GM21737 (cell line): ENCODE data around the gene MFF.
"Not testable (repeated sequence)": the region's sequence is repeated elsewhere in the genome, so short reads cannot be mapped to it uniquely, and the experiment has no call there.

Source experiments
- ATAC-seq: cut with Tn5 transposase; IDR thresholded peaks from one replicate; pipeline ENCODE4 v1.9.1; 2021; ENCODE audit warnings: mild to moderate bottlenecking, moderate library complexity; ENCODE audit not compliant: unreplicated experiment

The MFF gene

GRCh38 chr2:227326783-227327182 lies 1.7 kb downstream of the MFF start:
- ATAC-seq: no peak

- ATAC-seq: no peak
Measured at GRCh38 chr2:227335713-227336112, 10.7 kb downstream of the MFF start.

- ATAC-seq: no peak
Measured at GRCh38 chr2:227337442-227337841, 12.4 kb downstream of the MFF start.

- no peak for ATAC-seq
Measured at GRCh38 chr2:227339098-227339599, 14.1 kb downstream of the MFF start.

GRCh38 chr2:227340106-227340505 lies 15.1 kb downstream of the MFF start:
- no peak for ATAC-seq

GRCh38 chr2:227341553-227341952 lies 16.5 kb downstream of the MFF start:
- ATAC-seq: no peak

- ATAC-seq: no peak
Measured at GRCh38 chr2:227344231-227344630, 19.2 kb downstream of the MFF start.

GRCh38 chr2:227347117-227347516 lies 22.1 kb downstream of the MFF start:
- ATAC-seq: no peak

- no peak for ATAC-seq
Measured at GRCh38 chr2:227348324-227348723, 23.3 kb downstream of the MFF start.

- no peak for ATAC-seq
Measured at GRCh38 chr2:227349989-227350612, 25.1 kb downstream of the MFF start.

- no peak for ATAC-seq
Measured at GRCh38 chr2:227351639-227352038, 26.6 kb downstream of the MFF start.

GRCh38 chr2:227360351-227360750 lies 35.3 kb downstream of the MFF start:
- no peak for ATAC-seq

- ATAC-seq: no peak
Measured at GRCh38 chr2:227363756-227364155, 38.7 kb downstream of the MFF start.

- not testable (repeated sequence) for ATAC-seq
Measured at GRCh38 chr2:227364585-227365263, 39.7 kb downstream of the MFF start.

- no peak for ATAC-seq
Measured at GRCh38 chr2:227365833-227366232, 40.8 kb downstream of the MFF start.

GRCh38 chr2:227366769-227367426 lies 41.8 kb downstream of the MFF start:
- ATAC-seq: no peak

GRCh38 chr2:227367427-227367795 lies 42.4 kb downstream of the MFF start:
- no peak for ATAC-seq

GRCh38 chr2:227368574-227368973 lies 43.5 kb downstream of the MFF start:
- no peak for ATAC-seq

GRCh38 chr2:227370092-227370491 lies 45.0 kb downstream of the MFF start:
- ATAC-seq: no peak

GRCh38 chr2:227370791-227371312 lies 45.8 kb downstream of the MFF start:
- ATAC-seq: no peak

GRCh38 chr2:227373389-227373788 lies 48.3 kb downstream of the MFF start:
- no peak for ATAC-seq

- ATAC-seq: no peak
Measured at GRCh38 chr2:227374158-227374557, 49.1 kb downstream of the MFF start.
